Measurements from ENCODE around the gene MAGOHB. TPM values are rescaled to one million over a fixed set of nuclear protein-coding genes. Genes with fewer than 3 reads are reported as not detected.
"Not testable (repeated sequence)": the region's sequence is repeated elsewhere in the genome, so short reads cannot be mapped to it uniquely, and the experiment has no call there.

The MAGOHB gene
- total and polyA plus RNA-seq, 2 of the 13 experiments (the other 11 are each of a cell fraction or from before 2014, with no cell fraction given) = 7.0 to 49.8 TPM

DNA sequence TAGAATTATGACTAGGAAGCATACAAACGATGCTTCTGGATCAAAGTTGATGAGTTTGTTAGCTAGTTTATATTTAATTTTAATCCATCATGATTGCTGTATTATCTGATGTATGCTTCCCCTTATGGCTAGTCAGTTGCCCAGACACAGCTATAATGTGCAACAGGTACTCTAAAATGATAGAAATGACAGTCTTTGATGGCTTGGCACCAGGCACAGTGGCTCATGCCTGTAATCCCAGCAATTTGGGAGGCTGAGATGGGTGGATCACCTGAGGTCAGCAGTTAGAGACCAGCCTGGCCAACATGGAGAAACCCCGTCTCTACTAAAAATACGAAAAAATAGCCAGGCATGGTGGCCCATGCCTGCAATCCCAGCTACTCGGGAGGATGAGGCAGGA is 2.2 kb downstream of the MAGOHB start:
- H3K79me2 ChIP-seq (ENCODE audit: insufficient read depth, low read length) = peaks cover 20% of the 10 kb centered on the region
- CTCF ChIA-PET (ENCODE audit: low intra/inter-chr PET ratio, low total read pairs); H3K4me3 ChIP-seq (replicated peaks in 1 of 3; ENCODE audit: insufficient read depth in 1 of 3, low read depth in 2 of 3, low read length in 3 of 3); H3K4me2 ChIP-seq (ENCODE audit: low read depth, low read length); H2AFZ ChIP-seq (ENCODE audit: low read length); H3K27me3 ChIP-seq (ENCODE audit: control insufficient read depth in 1 of 2, insufficient read depth in 2 of 2, low read length in 2 of 2); intact Hi-C loops (cut with micrococcal nuclease; ENCODE audit: unreplicated experiment); DNase-seq (ENCODE audit: low spot score); H3K9ac ChIP-seq (ENCODE audit: insufficient read depth, low read depth, low read length); ATAC-seq; BruUV-seq (replicated peaks); H3K36me3 ChIP-seq (replicated peaks in 1 of 2; ENCODE audit: control insufficient read depth in 1 of 2, insufficient read depth in 2 of 2, low read length in 2 of 2); FAIRE-seq; POLR2A ChIA-PET; H4K20me1 ChIP-seq (ENCODE audit: insufficient read depth, low read length); in situ Hi-C loops (cut with HindIII; ENCODE audit: extremely low pct_ligation_motif_present, low pct_unique_long_range_greater_than_20kb); H3K9me3 ChIP-seq (ENCODE audit: low read length); H3K27ac ChIP-seq (ENCODE audit: extremely low read length, insufficient read depth, low read length): not testable (repeated sequence)
- WGBS (ENCODE audit: low lambda C conversion rate) = 94% methylated on average over 4 of the region's 4 CpGs
- H3K4me1 ChIP-seq (ENCODE audit: insufficient read depth, low read length) = peaks cover 26% of the 10 kb centered on the region

GRCh38 chr12:10610188-10610587 is 3.2 kb downstream of the MAGOHB start:
- Histone ChIP-seq H3K4me1 (ENCODE audit: insufficient read depth, low read length) (peaks cover 26% of the 10 kb centered on the region), H3K27me3 (ENCODE audit: control insufficient read depth in 1 of 2, insufficient read depth in 2 of 2, low read length in 2 of 2) (no peaks in the 10 kb centered on the region; a peak in 1 of 5 replicates), H3K79me2 (ENCODE audit: insufficient read depth, low read length) (peaks cover 20% of the 10 kb centered on the region), H3K36me3 (replicated peaks in 1 of 2; ENCODE audit: control insufficient read depth in 1 of 2, insufficient read depth in 2 of 2, low read length in 2 of 2) (no peaks in the 10 kb centered on the region; a peak in 1 of 5 replicates), H3K9me3 (ENCODE audit: low read length) (no peaks in the 10 kb centered on the region), H3K27ac (ENCODE audit: extremely low read length, insufficient read depth, low read length) (no peak overlapping the region), H4K20me1 (ENCODE audit: insufficient read depth, low read length) (no peaks in the 10 kb centered on the region), H3K4me2 (ENCODE audit: low read depth, low read length) (no peak overlapping the region), H3K4me3 (replicated peaks in 1 of 3; ENCODE audit: insufficient read depth in 1 of 3, low read depth in 2 of 3, low read length in 3 of 3) (no peak overlapping the region), H2AFZ (ENCODE audit: low read length) (no peak overlapping the region), H3K9ac (ENCODE audit: insufficient read depth, low read depth, low read length) (no peak overlapping the region)
- BruUV-seq (replicated peaks) = no TSS peak
- WGBS (ENCODE audit: low lambda C conversion rate) = 40% methylated on average over 3 of the region's 3 CpGs
- in situ Hi-C loops (cut with HindIII; ENCODE audit: extremely low pct_ligation_motif_present, low pct_unique_long_range_greater_than_20kb) (no loop called here), intact Hi-C loops (cut with micrococcal nuclease; ENCODE audit: unreplicated experiment) (no loop called here)
- ChIA-PET CTCF (ENCODE audit: low intra/inter-chr PET ratio, low total read pairs) (no interaction called here), POLR2A (no interaction called here)
- ATAC-seq (no peak), FAIRE-seq (no peak), DNase-seq (ENCODE audit: low spot score) (no peak)
- TF ChIP-seq DR1 (CRISPR knock-in tag; IDR thresholded peaks at IDR 0.05) (no peak), SPEN (CRISPR knock-in tag; IDR thresholded peaks at IDR 0.05; ENCODE audit: low read depth) (no peak), CENPX (CRISPR knock-in tag; IDR thresholded peaks at IDR 0.05) (no peak), ETV5 (CRISPR knock-in tag; IDR thresholded peaks at IDR 0.05; ENCODE audit: borderline replicate concordance) (no peak), ZNF333 (CRISPR knock-in tag; IDR thresholded peaks at IDR 0.05; ENCODE audit: borderline replicate concordance) (no peak), ADNP (CRISPR knock-in tag; IDR thresholded peaks at IDR 0.05) (no peak), NBN (conservative IDR thresholded peaks at IDR 0.05) (no peak), EEA1 (CRISPR knock-in tag; IDR thresholded peaks at IDR 0.05; ENCODE audit: borderline replicate concordance) (no peak), KAT2B (IDR thresholded peaks at IDR 0.05; ENCODE audit: borderline replicate concordance, low read depth, low read length) (peak; percentile 99), RARA (CRISPR knock-in tag; IDR thresholded peaks at IDR 0.05) (peak; percentile 46; the same call in 1 of the 2 replicates), NFIB (CRISPR knock-in tag; IDR thresholded peaks at IDR 0.05; ENCODE audit: borderline replicate concordance) (no peak), ONECUT2 (CRISPR knock-in tag; IDR thresholded peaks at IDR 0.05) (peak; percentile 98), SMAD3 (CRISPR knock-in tag; IDR thresholded peaks at IDR 0.05) (no peak), PAX8 (CRISPR knock-in tag; IDR thresholded peaks at IDR 0.05; ENCODE audit: borderline replicate concordance) (no peak), GATAD2A (CRISPR knock-in tag; IDR thresholded peaks at IDR 0.05) (peak; percentile 63; the same call in 1 of the 2 replicates), NFAT5 (CRISPR knock-in tag; IDR thresholded peaks at IDR 0.05) (no peak), SOX5 (CRISPR knock-in tag; IDR thresholded peaks at IDR 0.05; ENCODE audit: borderline replicate concordance) (no peak)

All from HepG2 (cell line).